ENCODE results near the gene FFAR2.

Gene FFAR2

DNA sequence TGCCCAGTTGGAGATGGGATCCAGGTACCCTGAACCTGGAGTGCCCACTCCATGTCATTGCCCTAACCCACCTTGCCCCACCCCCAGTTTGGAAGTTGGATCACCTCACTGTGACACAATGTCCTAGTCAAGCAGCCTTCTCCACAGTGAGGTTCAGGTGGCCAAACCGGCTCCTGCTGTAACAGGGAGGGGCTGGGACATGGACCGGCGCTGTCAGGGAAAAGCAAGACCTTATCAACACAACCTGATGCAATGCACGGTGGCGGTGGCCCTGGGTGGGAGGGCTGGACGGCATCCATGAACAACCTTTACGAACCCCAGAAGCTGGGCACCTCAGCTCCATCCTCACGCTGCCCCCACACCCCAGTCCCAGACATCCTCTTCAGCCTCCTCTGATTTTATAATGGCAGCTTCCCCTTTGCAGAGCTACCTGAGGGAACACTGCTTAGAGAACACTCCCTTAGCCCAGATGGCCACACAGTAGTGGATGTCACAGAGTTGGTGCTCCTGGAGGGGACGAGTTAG lies 43.8 kb downstream of the FFAR2 start:
- DNase-seq: no peak

DNA sequence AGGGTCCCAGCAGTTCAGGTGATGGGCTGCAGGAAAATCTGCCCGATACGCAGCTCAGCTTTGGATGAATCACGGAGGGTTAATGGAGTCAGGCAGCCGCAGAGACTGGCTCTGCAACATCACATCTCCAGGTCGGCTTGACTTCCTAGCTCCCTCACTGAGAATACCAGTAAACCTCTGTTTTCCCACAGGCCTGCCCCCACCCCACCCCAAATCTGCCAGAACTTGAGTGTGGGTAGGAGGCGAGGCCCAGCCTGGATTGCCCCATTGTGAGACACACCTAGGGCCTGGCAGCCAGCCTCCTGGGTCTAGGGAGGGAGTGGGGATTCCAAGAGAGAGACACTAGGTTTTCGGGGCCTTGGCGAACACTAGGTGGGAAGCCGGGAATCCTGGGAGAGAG lies 45.9 kb downstream of the FFAR2 start:
- no peak for DNase-seq

DNA sequence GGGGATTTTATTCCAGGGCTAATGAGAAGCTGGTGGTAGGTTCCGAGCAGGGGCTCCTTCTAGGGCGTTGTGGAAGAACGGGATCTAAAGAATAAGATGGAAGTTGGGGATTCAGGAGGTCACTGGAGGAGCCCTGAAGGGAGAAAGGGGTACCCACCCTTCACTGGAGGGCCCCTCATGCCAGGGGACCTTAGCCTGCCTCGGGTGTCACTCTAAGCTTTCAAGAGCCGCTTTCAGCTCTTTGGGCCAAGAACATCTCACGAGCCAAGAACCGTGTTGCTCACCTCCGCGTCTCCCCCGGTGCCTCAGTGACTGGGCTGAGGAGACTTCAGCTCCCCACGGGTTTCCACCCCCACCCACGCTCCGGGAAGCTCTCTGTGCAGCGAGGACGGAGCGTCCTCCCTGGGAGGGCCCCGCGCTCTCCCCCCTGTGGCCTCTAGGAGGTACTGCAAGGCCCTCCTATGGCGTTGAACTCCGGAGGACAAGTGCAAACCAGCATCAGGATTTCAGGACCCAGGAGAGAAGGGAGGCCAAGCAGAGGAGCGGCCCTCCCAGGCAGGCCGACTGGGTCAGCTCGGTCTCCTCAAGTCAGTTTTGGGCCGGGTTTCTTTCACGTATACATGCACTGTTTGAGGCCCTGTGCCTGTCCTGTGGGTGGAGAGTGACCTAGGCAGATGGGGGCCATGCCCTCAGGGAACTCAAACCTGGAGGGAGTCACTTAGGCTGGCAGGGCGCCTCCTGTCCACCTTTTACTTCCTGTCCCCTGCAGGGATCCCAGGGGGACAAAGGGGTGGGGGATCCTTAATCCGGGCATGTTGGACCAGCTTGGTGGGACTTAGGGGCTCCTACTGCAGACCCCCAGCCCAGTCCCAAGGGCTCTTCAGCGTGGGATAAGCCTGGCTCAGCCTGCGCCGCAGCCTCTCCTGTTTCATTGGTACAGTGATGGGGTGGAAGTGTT lies 47.3 kb downstream of the FFAR2 start:
- peak; percentile 86 for DNase-seq

DNA sequence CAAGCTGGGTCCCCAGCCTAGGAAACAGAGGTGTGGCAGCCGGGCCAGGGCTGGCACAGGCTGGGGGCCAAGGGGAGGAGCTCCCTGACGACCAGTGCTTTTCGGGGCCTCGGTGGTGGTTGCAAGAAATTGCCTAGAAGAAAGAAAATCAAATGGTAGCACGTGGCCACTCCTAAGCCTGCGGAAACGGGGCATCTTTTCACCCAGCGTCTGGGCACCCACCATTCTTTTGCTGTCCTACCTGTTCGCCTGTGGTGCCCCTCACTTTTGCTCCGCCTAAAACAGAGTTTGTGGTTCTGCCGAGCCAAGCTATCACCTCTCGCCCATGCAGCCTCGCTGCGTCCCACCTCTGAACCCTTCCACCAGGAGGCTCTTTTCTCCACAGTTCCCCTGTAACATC lies 49.3 kb downstream of the FFAR2 start:
- no peak for DNase-seq

DNA sequence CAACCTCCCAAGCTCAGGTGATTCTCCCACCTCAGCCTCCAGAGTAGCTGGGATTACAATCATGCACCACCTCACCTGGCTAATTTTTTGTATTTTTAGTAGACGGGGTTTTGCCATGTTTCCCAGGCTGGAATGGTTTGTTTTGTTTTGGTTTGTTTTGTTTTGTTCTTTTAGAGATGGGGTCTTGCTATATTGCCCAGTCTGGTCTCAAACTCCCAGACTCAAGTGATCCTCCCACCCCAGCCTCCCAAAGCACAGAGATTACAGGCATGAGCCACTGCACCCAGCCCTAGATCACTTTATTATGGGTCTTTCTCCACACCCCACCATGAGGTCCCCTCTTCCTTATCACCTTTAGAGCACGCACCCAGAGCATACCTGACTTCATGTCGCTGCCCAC lies 50.2 kb downstream of the FFAR2 start:
- DNase-seq: no peak

DNA sequence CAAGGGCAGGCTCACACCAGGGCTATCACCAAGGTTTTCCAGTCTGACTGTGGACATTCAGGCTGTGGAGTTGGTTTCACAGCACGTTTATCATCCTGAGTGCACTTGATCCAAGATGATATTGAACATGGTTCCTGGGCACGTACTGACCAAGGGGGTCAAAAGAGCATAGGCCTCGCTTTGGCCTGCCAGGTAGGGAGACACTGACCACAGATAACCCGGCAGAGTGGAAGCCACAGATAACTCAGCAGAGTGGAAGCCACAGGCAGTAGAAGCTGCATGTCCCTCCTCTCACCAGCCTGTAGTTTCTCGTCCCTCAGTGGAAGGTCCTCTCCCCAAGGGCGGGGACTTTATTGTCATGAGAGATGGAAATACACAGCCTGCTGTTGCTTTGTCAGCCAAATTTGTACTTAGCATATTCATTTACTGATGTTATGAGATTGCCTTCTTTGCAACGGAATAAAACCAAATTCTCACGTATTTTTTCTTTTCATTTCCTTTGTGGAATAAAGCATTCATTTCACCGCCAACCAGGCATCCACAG lies 51.0 kb downstream of the FFAR2 start:
- DNase-seq: no peak

DNA sequence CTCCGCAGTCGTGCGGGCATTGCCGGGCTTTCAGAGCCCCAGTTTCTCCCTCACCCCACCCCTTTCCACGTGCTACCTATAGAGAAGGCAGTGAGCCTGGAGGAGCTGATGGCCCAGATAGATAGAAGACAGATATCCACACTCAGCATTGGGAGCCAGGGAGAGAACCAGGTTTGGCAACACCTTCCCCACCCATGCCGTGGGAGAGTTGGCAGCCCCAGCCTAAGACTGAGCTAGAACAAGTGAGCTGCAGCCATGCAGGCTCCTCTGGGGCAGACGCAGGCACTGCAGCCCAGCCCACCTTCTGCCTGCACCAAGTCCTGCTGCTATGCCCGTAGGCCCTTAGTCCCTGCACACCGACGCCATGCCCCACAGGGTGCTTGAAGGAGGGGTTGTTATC lies 52.6 kb downstream of the FFAR2 start:
- no peak for DNase-seq

Data from stimulated activated CD8-positive, alpha-beta memory T cell treated with anti-CD3 and anti-CD28 coated beads, Interleukin-4, amount 100 ng/mL, for 48 hours (primary cell).